Measurements from ENCODE around the gene NFATC1. TPM values are rescaled to one million over a fixed set of nuclear protein-coding genes. Genes with fewer than 3 reads are reported as not detected.

The NFATC1 gene
- total RNA-seq, 4 donors from 2014 or later: 13.9 to 24.3 (median 16.7) TPM

GRCh38 chr18:79518028-79518682 is 122.4 kb downstream of the NFATC1 start:
- DNase-seq (ENCODE audit: low spot score in 2 of 2): peak in 1 of 2 donors; percentile 65
- WGBS: 91% methylated on average over 19 of the region's 22 CpGs

GRCh38 chr18:79518683-79519128 is 123.0 kb downstream of the NFATC1 start:
- no peaks in the 10 kb centered on the region for H3K27me3 ChIP-seq
- H3K27ac ChIP-seq: no peak overlapping the region
- H3K36me3 ChIP-seq: no peaks in the 10 kb centered on the region
- 93% methylated on average over 5 of the region's 14 CpGs for WGBS
- TF ChIP-seq CTCF (IDR thresholded peaks at IDR 0.05): no peak
- no peak for TF ChIP-seq POLR2AphosphoS5 (IDR thresholded peaks at IDR 0.05)
- no peak for TF ChIP-seq POLR2A (IDR thresholded peaks at IDR 0.05)
- no peak for TF ChIP-seq EP300 (IDR thresholded peaks at IDR 0.05)
- no peaks in the 10 kb centered on the region for H3K9me3 ChIP-seq
- no peak overlapping the region for H3K4me3 ChIP-seq
- peak in 1 of 2 donors; percentile 57 for DNase-seq (ENCODE audit: low spot score in 2 of 2)
- peaks cover 3% of the 10 kb centered on the region for H3K4me1 ChIP-seq

More at GRCh38 chr18:79518028-79518682, 122.4 kb downstream of the NFATC1 start:
- no peak overlapping the region for H3K27ac ChIP-seq
- H3K4me1 ChIP-seq: no peaks in the 10 kb centered on the region
- no peaks in the 10 kb centered on the region for H3K27me3 ChIP-seq
- no peaks in the 10 kb centered on the region for H3K9me3 ChIP-seq
- TF ChIP-seq EP300 (IDR thresholded peaks at IDR 0.05) (no peak), POLR2AphosphoS5 (IDR thresholded peaks at IDR 0.05) (no peak), CTCF (IDR thresholded peaks at IDR 0.05) (no peak), POLR2A (IDR thresholded peaks at IDR 0.05) (no peak)
- H3K4me3 ChIP-seq: no peak overlapping the region
- peaks cover 4% of the 10 kb centered on the region for H3K36me3 ChIP-seq

GRCh38 chr18:79519751-79520477 is 124.2 kb downstream of the NFATC1 start:
- no peak overlapping the region for H3K4me3 ChIP-seq
- no peaks in the 10 kb centered on the region for H3K36me3 ChIP-seq
- H3K27me3 ChIP-seq: no peaks in the 10 kb centered on the region
- no peak overlapping the region for H3K27ac ChIP-seq
- H3K4me1 ChIP-seq: peaks cover 3% of the 10 kb centered on the region
- DNase-seq (ENCODE audit: low spot score in 2 of 2): peak in 1 of 2 donors; percentile 65
- no peaks in the 10 kb centered on the region for H3K9me3 ChIP-seq
- no peak for TF ChIP-seq POLR2AphosphoS5 (IDR thresholded peaks at IDR 0.05)
- TF ChIP-seq EP300 (IDR thresholded peaks at IDR 0.05): no peak
- TF ChIP-seq CTCF (IDR thresholded peaks at IDR 0.05): no peak
- TF ChIP-seq POLR2A (IDR thresholded peaks at IDR 0.05): no peak
- WGBS: 78% methylated on average over 37 of the region's 37 CpGs

- H3K36me3 ChIP-seq: no peaks in the 10 kb centered on the region
- WGBS: 85% methylated on average over 3 of the region's 9 CpGs
- peaks cover 7% of the 10 kb centered on the region for H3K4me1 ChIP-seq
- H3K4me3 ChIP-seq: no peak overlapping the region
- peak in 1 of 2 donors; percentile 50 for DNase-seq (ENCODE audit: low spot score in 2 of 2)
- H3K27ac ChIP-seq: no peak overlapping the region
- TF ChIP-seq POLR2AphosphoS5 (IDR thresholded peaks at IDR 0.05) (no peak), POLR2A (IDR thresholded peaks at IDR 0.05) (no peak), EP300 (IDR thresholded peaks at IDR 0.05) (no peak), CTCF (IDR thresholded peaks at IDR 0.05) (no peak)
- no peaks in the 10 kb centered on the region for H3K27me3 ChIP-seq
- no peaks in the 10 kb centered on the region for H3K9me3 ChIP-seq
Measured at GRCh38 chr18:79520478-79521390, 125.0 kb downstream of the NFATC1 start.

Measured in suprapubic skin (tissue), 4 donors.